WTC11 (cell line): Measurements from ENCODE around the gene MGST3. TPM values are rescaled to one million over a fixed set of nuclear protein-coding genes. Genes with fewer than 3 reads are reported as not detected.
"Not testable (repeated sequence)": the region's sequence is repeated elsewhere in the genome, so short reads cannot be mapped to it uniquely, and the experiment has no call there.

Experiments used
- ATAC-seq: fragments of 200-7000 bp; cut with Tn5 transposase; 2 replicates; pipeline ENCODE4 v1.10.0; 2021; ENCODE audit warnings: mild to moderate bottlenecking, moderate library complexity
- CTCF ChIA-PET: fragments of 300-600 bp; sonication (Branson Sonifier 250); formaldehyde crosslinking; loops from one replicate; lab custom pipeline; 2021; ENCODE audit warnings: antibody characterized with exemption; lab: Charles Lee
- POLR2A ChIA-PET: fragments of 350-600 bp; sonication (Branson Sonifier 250); formaldehyde crosslinking; loops from one replicate; lab custom pipeline; 2021; ENCODE audit warnings: antibody characterized with exemption; lab: Charles Lee
- DNase-seq: peaks from one replicate; pipeline ENCODE4 v3.0.0; 2021; ENCODE audit warnings: low spot score
- H3K27ac Mint-ChIP-seq: 2 replicates; pipeline ENCODE4 v1.8.0; 2021; ENCODE audit warnings: mixed read lengths
- H3K27me3 Mint-ChIP-seq: 2 replicates; pipeline ENCODE4 v1.8.0; 2021; ENCODE audit warnings: low read depth, mild to moderate bottlenecking, moderate library complexity, mixed read lengths
- H3K36me3 Mint-ChIP-seq: 2 replicates; pipeline ENCODE4 v1.8.0; 2021; ENCODE audit warnings: mixed read lengths
- H3K4me1 Mint-ChIP-seq: 2 replicates; pipeline ENCODE4 v1.8.0; 2022; ENCODE audit warnings: mixed read lengths
- H3K4me3 Mint-ChIP-seq: 2 replicates; pipeline ENCODE4 v1.8.0; 2021; ENCODE audit warnings: mild to moderate bottlenecking, moderate library complexity, mixed read lengths
- H3K9me3 Mint-ChIP-seq: 2 replicates; pipeline ENCODE4 v1.8.0; 2021; ENCODE audit warnings: mixed read lengths
- CREB1 ChIP-seq: sonication (generic); formaldehyde crosslinking; IDR thresholded peaks from 2 replicates; pipeline ENCODE4 v1.8.0; 2023; ENCODE audit warnings: mild to moderate bottlenecking, missing genetic modification reagents
- NR2C2 ChIP-seq: sonication (generic); formaldehyde crosslinking; IDR thresholded peaks from 2 replicates; pipeline ENCODE4 v1.8.0; 2022; ENCODE audit warnings: mild to moderate bottlenecking, missing genetic modification reagents
- SMAD4 ChIP-seq: sonication (generic); formaldehyde crosslinking; IDR thresholded peaks from 2 replicates; pipeline ENCODE4 v1.8.0; 2022; ENCODE audit warnings: mild to moderate bottlenecking, missing genetic modification reagents
- SOX15 ChIP-seq: fragments of 250-450 bp; sonication (Bioruptor Pico); IDR thresholded peaks from 2 replicates; pipeline ENCODE4 v1.9.0; 2021; ENCODE audit warnings: mild to moderate bottlenecking
- TCF7 ChIP-seq: sonication (generic); formaldehyde crosslinking; IDR thresholded peaks from 2 replicates; pipeline ENCODE4 v1.8.0; 2022; ENCODE audit warnings: mild to moderate bottlenecking, low read depth, missing genetic modification reagents, moderate library complexity
- TEAD4 ChIP-seq: sonication (generic); formaldehyde crosslinking; IDR thresholded peaks from 2 replicates; pipeline ENCODE4 v1.8.0; 2022; ENCODE audit warnings: mild to moderate bottlenecking, missing genetic modification reagents
- ZBTB43 ChIP-seq: sonication (generic); formaldehyde crosslinking; IDR thresholded peaks from 2 replicates; pipeline ENCODE4 v1.8.1; 2023; ENCODE audit warnings: mild to moderate bottlenecking, missing genetic modification reagents
- ZNF423 ChIP-seq: fragments of 250-450 bp; sonication (Bioruptor Pico); IDR thresholded peaks from 2 replicates; pipeline ENCODE4 v2.1.2; 2022; ENCODE audit warnings: mild to moderate bottlenecking, moderate library complexity
- total RNA-seq: library from RNA; stranded (reverse); gene quantifications from 3 replicates; pipeline ENCODE4 v1.2.3, GENCODE V29; 2021
- TF ChIP-seq, protein P1 (sequence below): sonication (generic); formaldehyde crosslinking; IDR thresholded peaks from 2 replicates; pipeline ENCODE4 v1.8.1; 2022; ENCODE audit warnings: missing genetic modification reagents, borderline replicate concordance
- TF ChIP-seq, protein P2 (sequence below): fragments of 250-450 bp; sonication (Bioruptor Pico); IDR thresholded peaks from 2 replicates; pipeline ENCODE4 v1.9.0; 2021; ENCODE audit warnings: mild to moderate bottlenecking
- TF ChIP-seq, protein P3 (sequence below): sonication (generic); formaldehyde crosslinking; IDR thresholded peaks from 2 replicates; pipeline ENCODE4 v1.8.0; 2022; ENCODE audit warnings: missing genetic modification reagents

Gene MGST3
- total RNA-seq, 1 experiment from 2014 or later, result 137 TPM

- no peak for TF ChIP-seq TEAD4 (CRISPR knock-in tag)
- TF ChIP-seq, protein P1, sequence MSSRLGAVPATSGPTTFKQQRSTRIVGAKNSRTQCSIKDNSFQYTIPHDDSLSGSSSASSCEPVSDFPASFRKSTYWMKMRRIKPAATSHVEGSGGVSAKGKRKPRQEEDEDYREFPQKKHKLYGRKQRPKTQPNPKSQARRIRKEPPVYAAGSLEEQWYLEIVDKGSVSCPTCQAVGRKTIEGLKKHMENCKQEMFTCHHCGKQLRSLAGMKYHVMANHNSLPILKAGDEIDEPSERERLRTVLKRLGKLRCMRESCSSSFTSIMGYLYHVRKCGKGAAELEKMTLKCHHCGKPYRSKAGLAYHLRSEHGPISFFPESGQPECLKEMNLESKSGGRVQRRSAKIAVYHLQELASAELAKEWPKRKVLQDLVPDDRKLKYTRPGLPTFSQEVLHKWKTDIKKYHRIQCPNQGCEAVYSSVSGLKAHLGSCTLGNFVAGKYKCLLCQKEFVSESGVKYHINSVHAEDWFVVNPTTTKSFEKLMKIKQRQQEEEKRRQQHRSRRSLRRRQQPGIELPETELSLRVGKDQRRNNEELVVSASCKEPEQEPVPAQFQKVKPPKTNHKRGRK (CRISPR knock-in tag), result no peak
These were observed 6.4 kb downstream of the MGST3 start (continued) for GRCh38 chr1:165637427-165637826.

DNA sequence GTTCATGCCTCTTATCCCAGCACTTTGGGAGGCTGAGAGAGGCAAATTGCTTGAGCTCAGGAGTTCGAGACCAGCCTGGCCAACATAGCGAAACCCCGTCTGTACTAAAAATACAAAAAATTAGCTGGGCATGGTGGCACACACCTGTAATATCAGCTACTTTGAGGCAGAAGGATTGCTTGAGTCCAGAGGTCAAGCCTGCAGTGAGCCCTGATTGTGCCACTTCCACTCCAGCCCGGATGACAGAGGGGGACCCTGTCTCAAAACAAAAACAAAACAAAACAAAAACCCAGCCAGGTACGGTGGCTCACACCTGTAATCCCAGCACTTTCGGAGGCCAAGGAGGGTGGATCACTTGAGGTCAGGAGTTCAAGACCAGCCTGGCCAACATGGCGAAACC is 7.2 kb downstream of the MGST3 start:
- CTCF ChIA-PET, result not testable (repeated sequence)

GRCh38 chr1:165639821-165640623 is 9.0 kb downstream of the MGST3 start:
- Mint-ChIP-seq H3K36me3 (peaks cover 5% of the 10 kb centered on the region), H3K27ac (peak overlapping the region; percentile 42; the same call in 1 of the 2 replicates), H3K4me1 (peaks cover 22% of the 10 kb centered on the region), H3K9me3 (no peaks in the 10 kb centered on the region), H3K4me3 (no peak overlapping the region), H3K27me3 (no peaks in the 10 kb centered on the region)
- ATAC-seq (no peak), DNase-seq (no peak)
- ChIA-PET POLR2A (interaction anchor here (1.6 kb wide), 1 partner anchor 9 kb away, joined by 3 read pairs; the partner anchor contains the start of gene MGST3), CTCF (no interaction called here)
- TF ChIP-seq SMAD4 (CRISPR knock-in tag) (no peak), SOX15 (no peak), NR2C2 (CRISPR knock-in tag) (no peak), ZNF423 (CRISPR knock-in tag) (no peak), CREB1 (CRISPR knock-in tag) (no peak), ZBTB43 (CRISPR knock-in tag) (no peak), TCF7 (CRISPR knock-in tag) (no peak)
- TF ChIP-seq, protein P2, sequence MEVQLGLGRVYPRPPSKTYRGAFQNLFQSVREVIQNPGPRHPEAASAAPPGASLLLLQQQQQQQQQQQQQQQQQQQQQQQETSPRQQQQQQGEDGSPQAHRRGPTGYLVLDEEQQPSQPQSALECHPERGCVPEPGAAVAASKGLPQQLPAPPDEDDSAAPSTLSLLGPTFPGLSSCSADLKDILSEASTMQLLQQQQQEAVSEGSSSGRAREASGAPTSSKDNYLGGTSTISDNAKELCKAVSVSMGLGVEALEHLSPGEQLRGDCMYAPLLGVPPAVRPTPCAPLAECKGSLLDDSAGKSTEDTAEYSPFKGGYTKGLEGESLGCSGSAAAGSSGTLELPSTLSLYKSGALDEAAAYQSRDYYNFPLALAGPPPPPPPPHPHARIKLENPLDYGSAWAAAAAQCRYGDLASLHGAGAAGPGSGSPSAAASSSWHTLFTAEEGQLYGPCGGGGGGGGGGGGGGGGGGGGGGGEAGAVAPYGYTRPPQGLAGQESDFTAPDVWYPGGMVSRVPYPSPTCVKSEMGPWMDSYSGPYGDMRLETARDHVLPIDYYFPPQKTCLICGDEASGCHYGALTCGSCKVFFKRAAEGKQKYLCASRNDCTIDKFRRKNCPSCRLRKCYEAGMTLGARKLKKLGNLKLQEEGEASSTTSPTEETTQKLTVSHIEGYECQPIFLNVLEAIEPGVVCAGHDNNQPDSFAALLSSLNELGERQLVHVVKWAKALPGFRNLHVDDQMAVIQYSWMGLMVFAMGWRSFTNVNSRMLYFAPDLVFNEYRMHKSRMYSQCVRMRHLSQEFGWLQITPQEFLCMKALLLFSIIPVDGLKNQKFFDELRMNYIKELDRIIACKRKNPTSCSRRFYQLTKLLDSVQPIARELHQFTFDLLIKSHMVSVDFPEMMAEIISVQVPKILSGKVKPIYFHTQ (CRISPR knock-in tag), result no peak
- TF ChIP-seq, protein P3, sequence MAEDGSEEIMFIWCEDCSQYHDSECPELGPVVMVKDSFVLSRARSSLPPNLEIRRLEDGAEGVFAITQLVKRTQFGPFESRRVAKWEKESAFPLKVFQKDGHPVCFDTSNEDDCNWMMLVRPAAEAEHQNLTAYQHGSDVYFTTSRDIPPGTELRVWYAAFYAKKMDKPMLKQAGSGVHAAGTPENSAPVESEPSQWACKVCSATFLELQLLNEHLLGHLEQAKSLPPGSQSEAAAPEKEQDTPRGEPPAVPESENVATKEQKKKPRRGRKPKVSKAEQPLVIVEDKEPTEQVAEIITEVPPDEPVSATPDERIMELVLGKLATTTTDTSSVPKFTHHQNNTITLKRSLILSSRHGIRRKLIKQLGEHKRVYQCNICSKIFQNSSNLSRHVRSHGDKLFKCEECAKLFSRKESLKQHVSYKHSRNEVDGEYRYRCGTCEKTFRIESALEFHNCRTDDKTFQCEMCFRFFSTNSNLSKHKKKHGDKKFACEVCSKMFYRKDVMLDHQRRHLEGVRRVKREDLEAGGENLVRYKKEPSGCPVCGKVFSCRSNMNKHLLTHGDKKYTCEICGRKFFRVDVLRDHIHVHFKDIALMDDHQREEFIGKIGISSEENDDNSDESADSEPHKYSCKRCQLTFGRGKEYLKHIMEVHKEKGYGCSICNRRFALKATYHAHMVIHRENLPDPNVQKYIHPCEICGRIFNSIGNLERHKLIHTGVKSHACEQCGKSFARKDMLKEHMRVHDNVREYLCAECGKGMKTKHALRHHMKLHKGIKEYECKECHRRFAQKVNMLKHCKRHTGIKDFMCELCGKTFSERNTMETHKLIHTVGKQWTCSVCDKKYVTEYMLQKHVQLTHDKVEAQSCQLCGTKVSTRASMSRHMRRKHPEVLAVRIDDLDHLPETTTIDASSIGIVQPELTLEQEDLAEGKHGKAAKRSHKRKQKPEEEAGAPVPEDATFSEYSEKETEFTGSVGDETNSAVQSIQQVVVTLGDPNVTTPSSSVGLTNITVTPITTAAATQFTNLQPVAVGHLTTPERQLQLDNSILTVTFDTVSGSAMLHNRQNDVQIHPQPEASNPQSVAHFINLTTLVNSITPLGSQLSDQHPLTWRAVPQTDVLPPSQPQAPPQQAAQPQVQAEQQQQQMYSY (CRISPR knock-in tag), result no peak

More for the DNA sequence above, 7.2 kb downstream of the MGST3 start:
- H3K27me3 Mint-ChIP-seq, ATAC-seq, H3K27ac Mint-ChIP-seq, H3K36me3 Mint-ChIP-seq, DNase-seq, H3K4me3 Mint-ChIP-seq, H3K9me3 Mint-ChIP-seq: not testable (repeated sequence)
- H3K4me1 Mint-ChIP-seq, result peaks cover 36% of the 10 kb centered on the region
- POLR2A ChIA-PET, result interaction anchor here (0.5 kb wide), 1 partner anchor 1901 kb away, joined by 3 read pairs; no protein-coding TSS in a partner anchor
